OCI-LY1 (cell line): ENCODE results near the gene AREL1.

Source experiments
- H2AFZ ChIP-seq: fragments of 200-600 bp; sonication (generic), shearing (Covaris generic); 2 replicates; pipeline ENCODE4 v1.6.0; 2014; ENCODE audit warnings: antibody characterized with exemption, mild to moderate bottlenecking, low read length
- H3F3A ChIP-seq: fragments of 200-600 bp; sonication (generic), shearing (Covaris generic); 2 replicates; pipeline ENCODE4 v1.6.0; 2014; ENCODE audit warnings: mild to moderate bottlenecking, antibody characterized with exemption, low read length, moderate library complexity; ENCODE audit not compliant: insufficient read depth
- H3K27ac ChIP-seq: fragments of 200-600 bp; sonication (generic); 2 replicates; pipeline ENCODE4 v1.5.1; 2014; ENCODE audit warnings: low read length, mixed run types, mild to moderate bottlenecking, low read depth; ENCODE audit not compliant: poor library complexity, severe bottlenecking
- H3K27me3 ChIP-seq: fragments of 200-600 bp; sonication (generic); 2 replicates; pipeline ENCODE4 v1.6.0; 2014; ENCODE audit warnings: antibody characterized with exemption, mild to moderate bottlenecking, low read length, moderate library complexity; ENCODE audit not compliant: insufficient read depth
- H3K36me3 ChIP-seq: fragments of 200-600 bp; sonication (generic); 2 replicates; pipeline ENCODE4 v1.6.1; 2014; ENCODE audit warnings: mild to moderate bottlenecking, antibody characterized with exemption, low read length, moderate library complexity, mixed read lengths; ENCODE audit not compliant: insufficient read depth
- H3K4me1 ChIP-seq: fragments of 200-600 bp; sonication (generic); 2 replicates; pipeline ENCODE4 v1.5.1; 2014; ENCODE audit warnings: mild to moderate bottlenecking, low read length, moderate library complexity; ENCODE audit not compliant: insufficient read depth, severe bottlenecking
- H3K4me2 ChIP-seq: fragments of 200-600 bp; sonication (generic), shearing (Covaris generic); 2 replicates; pipeline ENCODE4 v1.6.1; 2014; ENCODE audit warnings: low read length
- H3K4me3 ChIP-seq: fragments of 200-600 bp; sonication (generic); 2 replicates; pipeline ENCODE4 v1.5.1; 2014; ENCODE audit warnings: low read length, low read depth, mild to moderate bottlenecking, mixed read lengths; ENCODE audit not compliant: poor library complexity, severe bottlenecking
- H3K79me2 ChIP-seq: fragments of 200-600 bp; shearing (Covaris generic); 2 replicates; pipeline ENCODE4 v1.6.1; 2016; ENCODE audit warnings: mixed run types, low read length, mixed read lengths; ENCODE audit not compliant: insufficient read depth
- H3K9ac ChIP-seq: fragments of 200-600 bp; sonication (generic), shearing (Covaris generic); 2 replicates; pipeline ENCODE4 v1.6.1; 2014; ENCODE audit warnings: mild to moderate bottlenecking, low read length, mixed read lengths
- H3K9me2 ChIP-seq: fragments of 200-600 bp; sonication (generic), shearing (Covaris generic); 2 replicates; pipeline ENCODE4 v1.6.1; 2014; ENCODE audit warnings: low read depth, mild to moderate bottlenecking, low read length, mixed read lengths
- H3K9me3 ChIP-seq: fragments of 200-600 bp; shearing (Covaris generic); 2 replicates; pipeline ENCODE4 v1.6.1; 2014; ENCODE audit warnings: low read length, mixed read lengths
- H4K20me1 ChIP-seq: fragments of 200-600 bp; sonication (generic), shearing (Covaris generic); 2 replicates; pipeline ENCODE4 v1.6.0; 2016; ENCODE audit warnings: mild to moderate bottlenecking, low read length; ENCODE audit not compliant: insufficient read depth
- CTCF ChIP-seq: fragments of 200-600 bp; sonication (generic), shearing (Covaris generic); IDR thresholded peaks from 2 replicates; pipeline ENCODE4 v1.5.1; 2017; ENCODE audit warnings: mild to moderate bottlenecking, antibody characterized with exemption, low read length, moderate library complexity, mixed read lengths
- EZH2 ChIP-seq: fragments of 200-600 bp; sonication (generic), shearing (Covaris generic); IDR thresholded peaks from 2 replicates; pipeline ENCODE4 v1.8.0; 2017; ENCODE audit warnings: borderline replicate concordance, mixed run types, mild to moderate bottlenecking, antibody characterized with exemption, low read length, moderate library complexity, mixed read lengths

Gene AREL1

GRCh38 chr14:74669846-74670245 lies 43.0 kb downstream of the AREL1 start:
- Histone ChIP-seq H4K20me1 (no peaks in the 10 kb centered on the region), H3K27ac (no peak overlapping the region), H2AFZ (no peak overlapping the region), H3K9ac (no peak overlapping the region), H3K79me2 (no peaks in the 10 kb centered on the region), H3K4me1 (no peaks in the 10 kb centered on the region), H3K4me3 (no peak overlapping the region), H3F3A (no peaks in the 10 kb centered on the region), H3K4me2 (no peak overlapping the region), H3K9me2 (no peaks in the 10 kb centered on the region), H3K36me3 (peaks cover 90% of the 10 kb centered on the region), H3K27me3 (no peaks in the 10 kb centered on the region), H3K9me3 (no peaks in the 10 kb centered on the region)
- TF ChIP-seq CTCF (no peak), EZH2 (no peak)

- Histone ChIP-seq H3K36me3 (peaks cover 88% of the 10 kb centered on the region), H4K20me1 (no peaks in the 10 kb centered on the region), H3K27me3 (no peaks in the 10 kb centered on the region), H3K27ac (no peak overlapping the region), H3K4me1 (no peaks in the 10 kb centered on the region), H3K9me3 (no peaks in the 10 kb centered on the region), H3K4me3 (no peak overlapping the region), H3K79me2 (no peaks in the 10 kb centered on the region), H3F3A (no peaks in the 10 kb centered on the region), H3K4me2 (no peak overlapping the region), H3K9me2 (no peaks in the 10 kb centered on the region), H3K9ac (no peak overlapping the region), H2AFZ (no peak overlapping the region)
- TF ChIP-seq CTCF (no peak), EZH2 (no peak)
Measured at GRCh38 chr14:74669256-74669655, 43.6 kb downstream of the AREL1 start.

- Histone ChIP-seq H3K9me2 (no peaks in the 10 kb centered on the region), H3K36me3 (peaks cover 87% of the 10 kb centered on the region), H3F3A (no peaks in the 10 kb centered on the region)
Measured at GRCh38 chr14:74667758-74668157, 45.1 kb downstream of the AREL1 start.

More at GRCh38 chr14:74667758-74668157, 45.1 kb downstream of the AREL1 start:
- H3K79me2 ChIP-seq = no peaks in the 10 kb centered on the region
- H3K27me3 ChIP-seq = no peaks in the 10 kb centered on the region
- no peaks in the 10 kb centered on the region for H4K20me1 ChIP-seq
- H3K9ac ChIP-seq = no peak overlapping the region
- no peaks in the 10 kb centered on the region for H3K4me1 ChIP-seq
- TF ChIP-seq CTCF (no peak), EZH2 (no peak)
- no peak overlapping the region for H3K4me2 ChIP-seq
- no peak overlapping the region for H2AFZ ChIP-seq
- no peaks in the 10 kb centered on the region for H3K9me3 ChIP-seq
- H3K27ac ChIP-seq = no peak overlapping the region
- no peak overlapping the region for H3K4me3 ChIP-seq
